HT-29 (cell line): ENCODE data around the gene KLHL10. TPM values are rescaled to one million over a fixed set of nuclear protein-coding genes. Genes with fewer than 3 reads are reported as not detected.

ENCODE experiments used
- DNase-seq: peaks from one replicate; pipeline ENCODE4 v3.0.0-alpha.2; 2015; ENCODE audit warnings: low spot score
- total RNA-seq: library from RNA; depleted of rRNA; stranded (reverse); fragments of >200 nt; shearing (Covaris generic); gene quantifications from 2 replicates; pipeline ENCODE4 v1.2.3, GENCODE V29; 2014; rRNA removed

The KLHL10 gene
- total RNA-seq, result not detected in 2 replicates

DNA sequence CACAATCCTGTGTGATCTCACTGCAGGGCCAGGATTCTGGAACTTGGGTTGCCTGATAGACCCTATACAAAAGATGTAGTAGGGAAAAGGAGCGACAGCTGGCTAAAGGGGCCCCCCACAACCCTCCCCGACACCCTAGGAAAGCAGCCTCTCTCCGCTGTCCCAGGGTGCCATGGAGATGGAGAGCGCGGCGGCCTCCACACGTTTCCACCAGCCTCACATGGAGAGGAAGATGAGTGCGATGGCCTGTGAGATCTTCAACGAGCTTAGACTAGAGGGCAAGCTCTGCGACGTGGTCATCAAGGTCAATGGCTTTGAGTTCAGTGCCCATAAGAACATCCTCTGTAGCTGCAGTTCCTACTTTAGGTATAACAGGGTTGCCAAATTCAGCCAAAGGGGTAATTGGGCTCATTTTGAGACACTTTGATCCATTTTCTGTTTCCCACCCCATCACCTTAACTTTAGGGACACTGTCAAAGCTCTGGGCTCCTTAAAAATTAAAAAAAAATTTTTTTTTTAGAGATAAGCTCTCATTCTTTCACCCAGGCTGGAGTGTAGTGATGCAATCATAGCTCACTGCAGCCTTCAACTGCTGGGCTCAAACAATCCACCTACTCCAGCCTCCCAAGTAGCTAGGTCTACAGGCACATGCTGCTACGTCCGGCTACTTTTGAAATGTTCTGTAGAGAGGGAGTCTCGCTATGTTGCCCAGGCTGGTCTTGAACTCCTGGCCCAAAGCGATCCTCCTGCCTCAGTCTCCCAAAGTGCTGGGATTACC lies at the start of gene KLHL10:
TSS of gene KLHL10 (plus strand) at position 65 of the 778 bp plus-strand sequence. CDS start at position 173, 108 bp downstream.
- DNase-seq, result no peak

- peak; percentile 96 for DNase-seq
These were observed 44.5 kb upstream of the KLHL10 start for GRCh38 chr17:41792845-41793783.

DNA sequence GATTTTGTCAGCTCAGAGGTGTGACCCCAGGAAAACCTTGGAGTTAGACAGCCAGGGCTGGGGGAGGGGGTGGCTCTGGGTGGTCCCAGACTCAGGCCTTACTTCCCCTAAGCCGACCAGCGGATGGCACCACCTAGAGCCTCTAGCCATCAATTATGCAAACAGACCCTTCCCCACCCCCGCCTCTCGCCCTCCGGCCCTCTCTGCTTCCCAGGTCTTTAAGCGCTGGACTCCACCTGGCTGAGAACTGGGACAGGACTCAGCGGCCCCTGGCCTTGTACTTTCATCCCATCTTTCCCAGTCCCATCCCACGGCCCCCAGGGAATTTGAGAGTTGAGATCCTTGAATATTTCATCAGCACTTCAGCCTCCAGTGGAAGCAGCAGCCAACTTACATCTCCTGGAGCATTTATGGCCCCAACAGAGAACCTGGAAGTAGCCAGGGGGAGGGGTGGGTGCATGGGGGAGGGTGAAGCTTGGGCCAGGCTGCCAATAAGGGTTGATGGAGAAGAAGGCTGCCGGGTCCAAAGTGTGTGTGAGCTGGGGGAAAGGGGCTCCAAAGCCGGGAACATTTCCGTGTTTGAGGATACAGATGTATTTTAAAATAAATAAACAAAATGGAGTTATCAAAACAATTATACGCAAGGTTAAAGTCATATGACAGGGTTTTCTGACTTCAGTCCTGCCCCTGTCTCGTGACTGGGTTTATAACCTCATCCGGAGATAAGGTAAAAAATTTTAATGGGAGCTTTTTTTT lies 43.7 kb upstream of the KLHL10 start:
- peak; percentile 29 for DNase-seq

GRCh38 chr17:41794540-41794975 lies 43.1 kb upstream of the KLHL10 start:
- DNase-seq, result no peak

DNA sequence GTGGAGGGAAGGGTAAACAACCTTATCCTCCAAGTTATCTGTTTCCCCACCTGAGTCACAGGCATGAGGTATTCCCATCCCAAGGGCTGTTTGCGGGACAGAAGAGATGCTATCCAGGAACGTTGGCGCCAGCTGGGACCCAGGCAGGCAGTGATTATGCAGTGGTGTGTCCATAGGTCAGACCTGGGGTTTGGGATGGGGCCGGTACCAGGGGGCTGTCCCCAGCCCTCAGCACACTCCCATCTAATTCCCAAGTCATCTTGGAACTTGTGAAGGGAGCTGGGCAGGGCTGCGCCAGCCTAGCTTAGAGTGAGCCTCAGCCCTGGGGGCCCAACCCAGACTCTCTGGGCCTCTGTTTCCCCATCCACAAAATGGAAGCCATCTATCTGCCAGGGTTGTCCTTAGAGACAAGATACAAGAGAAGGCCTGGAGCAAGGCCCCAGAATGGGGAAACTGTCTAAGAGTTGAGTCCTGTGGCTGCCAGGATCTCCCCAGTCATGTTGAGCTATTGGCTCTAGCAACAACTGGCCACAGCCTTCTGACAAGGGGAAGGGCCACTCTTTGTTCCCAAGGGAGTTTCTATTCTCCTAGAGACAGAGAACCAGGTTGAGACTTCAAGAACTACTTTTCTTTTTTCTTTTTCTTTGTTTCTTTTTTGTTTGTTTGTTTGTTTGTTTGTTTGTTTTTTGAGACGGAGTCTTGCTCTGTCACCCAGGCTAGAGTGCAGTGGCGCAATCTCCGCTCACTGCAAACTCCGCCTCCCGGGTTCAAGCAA lies 41.3 kb upstream of the KLHL10 start:
- no peak for DNase-seq

- no peak for DNase-seq
These were observed 40.2 kb upstream of the KLHL10 start for GRCh38 chr17:41797377-41797776.

DNA sequence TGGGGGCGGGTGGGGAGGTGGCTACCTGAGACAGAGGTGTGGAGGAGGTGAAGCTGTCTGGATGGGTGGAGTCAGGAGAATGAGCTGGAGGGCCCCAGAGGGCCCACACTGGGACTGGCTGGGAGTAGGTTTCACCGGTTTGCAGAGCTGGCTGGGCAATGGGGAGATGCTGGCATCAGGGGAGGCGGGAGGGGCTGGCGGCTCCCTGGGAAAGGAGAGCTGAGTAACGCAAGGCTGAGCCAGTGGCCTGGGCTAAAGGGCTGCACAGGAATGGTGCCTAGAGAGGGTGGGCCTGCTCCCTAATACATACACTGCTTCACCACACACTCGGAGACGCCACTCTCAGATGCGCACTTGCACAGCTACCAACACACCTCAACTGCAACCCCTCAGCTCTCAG lies 38.3 kb upstream of the KLHL10 start:
- no peak for DNase-seq

GRCh38 chr17:41800601-41801373 lies 36.8 kb upstream of the KLHL10 start:
- DNase-seq, result peak; percentile 92

DNA sequence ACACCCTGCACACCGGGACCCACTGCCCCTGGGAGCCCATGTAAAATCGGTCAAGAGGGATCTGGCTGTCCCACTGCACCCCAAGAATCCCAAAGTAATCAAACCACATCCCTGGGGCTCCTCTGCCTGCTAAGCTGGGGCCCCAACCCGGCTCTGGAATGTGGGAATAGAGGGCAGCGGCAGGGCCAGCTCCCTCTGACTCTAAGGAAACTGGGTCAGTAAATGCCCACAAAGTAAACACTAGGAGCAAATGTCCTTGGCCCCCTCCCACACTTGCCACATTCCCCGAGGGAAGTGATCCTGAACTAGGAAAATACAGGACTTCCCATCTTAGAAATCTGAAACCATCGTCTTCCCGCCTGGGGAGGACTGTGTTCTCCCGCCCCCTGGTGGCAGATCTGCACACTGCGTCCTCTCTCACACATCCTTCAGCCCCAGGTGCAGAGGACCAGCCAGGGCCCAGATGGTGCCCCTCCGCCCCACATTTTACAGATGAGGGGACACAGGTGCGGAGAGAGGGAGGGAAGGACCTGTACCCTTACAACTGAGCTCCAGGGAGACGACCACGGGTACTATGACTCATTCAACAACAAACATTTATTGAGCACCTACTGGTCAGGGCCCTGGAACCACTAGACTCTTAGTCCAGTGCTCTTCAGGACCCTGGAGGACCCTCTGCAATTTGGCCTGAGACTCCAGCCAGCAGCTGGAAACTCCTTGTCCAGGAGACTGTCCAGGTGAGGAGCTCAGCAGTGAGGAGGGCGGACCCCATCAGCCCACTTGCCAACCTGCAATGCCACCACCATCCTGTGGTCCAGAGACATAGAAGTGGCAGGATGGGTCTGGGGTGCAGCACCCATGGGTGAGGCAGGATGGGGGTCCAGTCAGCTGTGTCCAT lies 36.0 kb upstream of the KLHL10 start:
- peak; percentile 93 for DNase-seq

DNA sequence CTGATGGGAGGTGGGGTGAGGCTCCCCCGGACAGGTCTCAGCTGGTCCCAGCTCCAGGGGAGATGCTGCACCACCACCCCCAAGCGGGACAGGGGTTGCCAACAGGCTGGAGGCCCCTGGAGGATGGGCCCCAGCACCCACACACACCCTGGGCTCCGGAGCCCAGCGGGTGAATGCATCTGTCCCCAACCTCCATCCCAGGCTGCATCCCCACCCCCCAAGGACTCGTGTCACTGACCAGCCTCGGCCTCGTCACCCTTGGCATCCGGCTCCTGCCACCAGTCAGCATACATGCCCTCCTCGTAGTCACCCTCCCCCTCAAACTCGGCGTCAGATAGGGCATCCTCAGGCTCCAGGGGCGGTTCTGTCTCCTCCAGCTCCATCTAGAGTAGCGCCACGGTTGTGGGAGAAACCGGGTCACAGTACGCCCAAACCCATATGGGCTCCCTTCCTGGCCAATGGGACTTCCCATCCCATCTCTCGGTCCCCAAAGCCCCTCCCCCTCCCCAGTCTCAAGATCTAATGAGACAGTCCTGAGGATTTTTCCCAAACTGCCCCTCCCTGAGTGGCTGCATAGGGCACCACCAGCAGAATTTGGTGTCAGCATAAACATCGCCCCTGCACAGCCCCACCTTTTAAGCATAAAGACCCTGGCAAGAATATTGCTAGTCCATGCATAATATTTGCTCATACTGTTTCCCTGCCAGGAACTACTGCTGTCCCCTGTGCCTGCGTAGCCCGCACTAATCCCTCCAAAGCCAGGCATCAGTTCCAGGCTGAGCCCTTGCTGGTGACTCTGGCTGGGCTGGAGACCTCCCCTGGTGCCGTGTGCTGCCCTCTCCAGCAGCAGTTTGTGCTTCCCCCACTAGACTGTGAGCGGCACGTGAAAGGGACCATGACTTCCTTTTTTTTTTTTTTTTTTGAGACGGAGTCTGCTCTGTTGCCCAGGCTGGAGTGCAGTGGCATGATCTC lies 34.3 kb upstream of the KLHL10 start:
- no peak for DNase-seq

DNA sequence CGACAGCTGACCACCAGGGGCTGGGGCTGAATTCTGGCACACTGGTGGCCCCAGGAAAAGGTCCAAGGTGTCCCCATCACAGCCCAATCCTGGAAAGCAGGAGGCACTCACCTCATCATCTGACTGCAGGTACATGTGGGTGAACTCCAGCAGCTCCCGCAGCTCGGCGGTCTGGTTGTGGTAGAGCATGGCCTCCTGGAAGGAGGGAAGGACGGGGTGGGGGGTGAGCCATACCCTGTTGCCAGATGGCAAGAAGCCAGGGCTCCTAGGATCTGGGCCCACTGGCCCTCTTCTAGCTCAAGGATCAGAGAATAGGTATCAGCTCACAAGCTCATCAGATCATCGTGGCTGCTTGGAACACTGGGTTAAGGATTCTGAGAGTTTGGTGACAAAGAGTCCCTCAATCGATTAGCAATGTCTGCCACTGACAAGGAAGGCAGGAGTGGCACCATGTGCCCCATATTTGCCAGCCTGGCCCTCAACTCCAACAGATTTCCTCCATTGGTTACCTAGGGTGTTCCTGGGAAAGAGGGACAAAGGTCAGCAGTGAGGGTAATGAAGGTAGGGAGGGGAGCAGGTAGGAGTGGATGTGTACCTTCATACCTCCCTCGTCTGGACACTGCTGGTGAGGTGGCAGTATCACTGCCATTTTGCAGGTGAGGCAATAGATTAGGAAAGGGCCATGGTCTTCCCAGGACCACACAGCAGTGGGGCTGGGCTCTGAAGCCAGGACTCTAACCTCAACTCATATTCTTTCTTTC lies 30.8 kb upstream of the KLHL10 start:
- DNase-seq, result no peak

DNA sequence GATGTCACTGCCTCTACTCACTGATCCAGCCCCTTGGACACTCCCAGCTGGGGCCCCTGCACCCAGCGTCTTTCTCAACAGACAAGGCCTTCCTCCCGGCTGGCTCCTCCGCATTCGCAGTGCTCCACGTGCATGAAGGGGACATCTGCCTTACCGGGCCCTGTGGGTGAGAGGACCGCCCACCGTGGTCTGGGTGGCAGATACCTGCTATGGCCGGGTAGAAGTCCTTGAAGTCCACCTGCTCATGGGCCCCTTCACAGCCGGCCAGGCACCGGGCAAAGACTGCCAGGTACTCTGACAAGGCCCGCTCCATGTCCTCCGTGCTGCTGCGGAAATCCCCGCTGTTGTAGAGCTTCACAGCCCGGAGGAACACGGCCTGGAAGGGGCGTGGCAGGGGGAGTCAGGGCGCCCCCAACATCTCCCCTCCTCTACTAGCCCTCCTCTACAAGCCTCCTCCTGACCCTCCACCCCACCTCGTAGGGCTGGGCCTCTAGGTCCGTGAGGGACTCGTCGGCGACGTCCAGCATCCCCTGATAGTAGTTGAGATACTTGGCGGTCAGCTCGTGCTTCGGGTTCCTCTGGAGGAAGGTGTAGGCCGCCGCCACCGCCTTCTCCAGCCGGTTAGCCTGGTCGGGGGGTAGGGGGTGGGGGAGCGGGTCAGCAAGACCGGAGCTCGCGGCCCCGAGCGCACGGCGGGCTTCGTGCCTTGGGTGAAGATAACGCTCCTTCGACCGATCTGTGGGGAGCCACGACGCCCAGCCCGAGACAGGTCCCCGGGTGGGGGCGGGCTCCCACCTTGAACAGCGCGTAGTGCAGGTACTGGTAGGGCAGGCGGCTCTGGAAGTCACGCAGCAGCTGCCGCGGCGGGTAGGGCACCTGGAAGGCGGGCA lies 26.7 kb upstream of the KLHL10 start:
- no peak for DNase-seq

DNA sequence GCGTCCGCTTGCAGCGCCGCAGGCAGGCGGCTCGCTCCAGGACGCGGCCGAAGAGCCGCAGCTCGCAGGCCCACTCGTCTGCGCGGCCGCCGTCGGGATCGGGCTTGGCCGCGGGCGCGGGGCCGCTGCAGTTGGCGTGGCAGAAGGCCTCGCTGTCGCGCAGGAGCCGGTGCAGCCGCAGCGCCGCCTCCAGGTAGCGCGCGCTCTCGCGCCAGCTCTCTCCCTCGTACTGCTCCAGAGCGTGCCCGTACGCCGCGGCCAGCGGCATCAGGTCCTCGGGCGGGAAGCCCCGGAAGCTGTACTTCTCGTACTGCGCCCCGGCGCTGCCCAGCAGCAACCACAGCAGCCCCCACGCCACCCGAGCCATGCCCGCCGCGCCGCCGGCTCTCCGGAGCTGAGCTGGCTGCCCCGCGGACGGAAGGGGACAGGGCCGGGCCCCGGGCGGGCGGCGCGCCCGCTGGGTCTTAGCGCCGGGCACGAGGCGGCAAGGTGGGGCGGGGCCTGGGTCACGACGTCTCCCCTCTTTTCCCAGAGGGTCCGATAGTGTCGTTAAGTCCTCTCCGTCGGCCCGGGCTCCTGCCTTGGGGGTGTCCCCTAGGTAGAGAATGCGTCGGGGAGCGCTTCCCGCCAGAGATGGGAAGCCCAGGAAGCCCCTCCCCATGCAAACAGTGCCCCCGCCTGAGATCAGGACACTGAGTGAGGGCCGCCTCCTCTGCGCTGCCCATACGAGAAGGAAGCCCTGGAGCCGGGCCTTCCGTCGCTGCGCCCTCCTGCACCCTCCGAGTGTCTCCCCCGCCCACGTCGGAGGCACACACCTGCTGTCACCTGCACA lies 25.9 kb upstream of the KLHL10 start, which contains the start of gene P3H4:
TSS of gene P3H4 (minus strand) at position 401 of the 832 bp plus-strand sequence. CDS start at position 367, 34 bp downstream.
- peak; percentile 84 for DNase-seq

DNA sequence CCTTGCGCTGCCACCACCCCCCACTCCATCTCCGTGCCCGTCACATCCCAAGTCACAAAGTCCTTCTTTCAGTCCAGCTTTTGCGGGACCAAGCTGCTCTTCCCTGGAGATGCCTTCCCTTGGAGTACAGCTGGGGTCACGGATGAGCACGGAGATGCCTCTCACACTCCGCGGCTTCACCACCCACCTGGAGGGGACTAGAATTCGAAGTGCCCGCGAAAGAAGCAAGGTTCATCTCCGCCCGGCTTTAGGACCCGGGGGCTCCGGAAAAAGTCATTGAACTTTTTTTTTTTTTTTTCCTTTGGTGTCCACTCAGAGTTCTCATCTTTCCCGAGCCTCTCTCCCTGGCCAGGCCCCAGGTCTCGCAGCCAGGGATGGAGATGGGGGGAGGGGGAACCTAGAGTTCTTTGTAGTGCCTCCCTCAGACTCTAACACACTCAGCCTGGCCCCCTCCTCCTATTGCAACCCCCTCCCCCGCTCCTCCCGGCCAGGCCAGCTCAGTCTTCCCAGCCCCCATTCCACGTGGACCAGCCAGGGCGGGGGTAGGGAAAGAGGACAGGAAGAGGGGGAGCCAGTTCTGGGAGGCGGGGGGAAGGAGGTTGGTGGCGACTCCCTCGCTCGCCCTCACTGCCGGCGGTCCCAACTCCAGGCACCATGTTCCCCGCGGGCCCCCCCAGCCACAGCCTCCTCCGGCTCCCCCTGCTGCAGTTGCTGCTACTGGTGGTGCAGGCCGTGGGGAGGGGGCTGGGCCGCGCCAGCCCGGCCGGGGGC lies 25.1 kb upstream of the KLHL10 start, which contains the start of gene FKBP10:
TSS of gene FKBP10 (plus strand) at position 624 of the 771 bp plus-strand sequence. CDS start at position 655, 31 bp downstream.
- peak; percentile 73 for DNase-seq
